ENCODE results near the gene PUM2.
"Not testable (repeated sequence)": the region's sequence is repeated elsewhere in the genome, so short reads cannot be mapped to it uniquely, and the experiment has no call there.

PUM2 gene

GRCh38 chr2:20242727-20243377 is 107.8 kb downstream of the PUM2 start:
- Histone ChIP-seq H3K27me3 (ENCODE audit: low read depth, low read length) (peaks cover 3% of the 10 kb centered on the region; the same call in 1 of the 2 replicates), H3K9me3 (ENCODE audit: insufficient read depth, low read length) (no peaks in the 10 kb centered on the region), H3K4me3 (ENCODE audit: low read length) (no peak overlapping the region), H3K36me3 (replicated peaks; ENCODE audit: low read depth, low read length) (peaks cover 14% of the 10 kb centered on the region), H3K27ac (ENCODE audit: low read length) (no peak overlapping the region), H3K9ac (ENCODE audit: low read length) (no peak overlapping the region), H3K4me1 (ENCODE audit: low read length) (no peaks in the 10 kb centered on the region), H2AFZ (ENCODE audit: low read depth, low read length) (no peak overlapping the region), H3K79me2 (ENCODE audit: low read length) (no peaks in the 10 kb centered on the region), H4K20me1 (ENCODE audit: insufficient read depth, low read length) (no peaks in the 10 kb centered on the region), H3K4me2 (ENCODE audit: low read length) (no peak overlapping the region)
- TF ChIP-seq CTCF (IDR thresholded peaks at IDR 0.05; ENCODE audit: low read depth, low read length) = no peak
- no peak for TF ChIP-seq EZH2phosphoT487 (IDR thresholded peaks at IDR 0.05; ENCODE audit: low read depth)

- Histone ChIP-seq H3K36me3 (replicated peaks; ENCODE audit: low read depth, low read length) (peaks cover 11% of the 10 kb centered on the region), H2AFZ (ENCODE audit: low read depth, low read length) (no peak overlapping the region), H3K4me2 (ENCODE audit: low read length) (no peak overlapping the region), H3K79me2 (ENCODE audit: low read length) (no peaks in the 10 kb centered on the region), H3K27me3 (ENCODE audit: low read depth, low read length) (peaks cover 3% of the 10 kb centered on the region; the same call in 1 of the 2 replicates), H4K20me1 (ENCODE audit: insufficient read depth, low read length) (no peaks in the 10 kb centered on the region), H3K4me1 (ENCODE audit: low read length) (no peaks in the 10 kb centered on the region), H3K9me3 (ENCODE audit: insufficient read depth, low read length) (no peaks in the 10 kb centered on the region), H3K9ac (ENCODE audit: low read length) (no peak overlapping the region), H3K27ac (ENCODE audit: low read length) (no peak overlapping the region), H3K4me3 (ENCODE audit: low read length) (no peak overlapping the region)
- TF ChIP-seq CTCF (IDR thresholded peaks at IDR 0.05; ENCODE audit: low read depth, low read length) (peak; percentile 39), EZH2phosphoT487 (IDR thresholded peaks at IDR 0.05; ENCODE audit: low read depth) (no peak)
Measured at GRCh38 chr2:20241973-20242726, 108.5 kb downstream of the PUM2 start.

- not testable (repeated sequence) for H3K79me2 ChIP-seq (ENCODE audit: low read length); H3K4me2 ChIP-seq (ENCODE audit: low read length); H3K9me3 ChIP-seq (ENCODE audit: insufficient read depth, low read length); H3K4me3 ChIP-seq (ENCODE audit: low read length); H3K27ac ChIP-seq (ENCODE audit: low read length); H4K20me1 ChIP-seq (ENCODE audit: insufficient read depth, low read length); H3K36me3 ChIP-seq (replicated peaks; ENCODE audit: low read depth, low read length); H2AFZ ChIP-seq (ENCODE audit: low read depth, low read length); H3K4me1 ChIP-seq (ENCODE audit: low read length); H3K27me3 ChIP-seq (ENCODE audit: low read depth, low read length); H3K9ac ChIP-seq (ENCODE audit: low read length)
Measured at GRCh38 chr2:20240291-20240690, 110.4 kb downstream of the PUM2 start.

GRCh38 chr2:20236496-20236895 is 114.1 kb downstream of the PUM2 start:
- Histone ChIP-seq H3K4me3 (ENCODE audit: low read length) (no peak overlapping the region), H3K79me2 (ENCODE audit: low read length) (no peaks in the 10 kb centered on the region), H3K4me1 (ENCODE audit: low read length) (no peaks in the 10 kb centered on the region), H3K27ac (ENCODE audit: low read length) (no peak overlapping the region), H3K27me3 (ENCODE audit: low read depth, low read length) (peaks cover 3% of the 10 kb centered on the region; the same call in 1 of the 2 replicates), H3K9me3 (ENCODE audit: insufficient read depth, low read length) (no peaks in the 10 kb centered on the region), H2AFZ (ENCODE audit: low read depth, low read length) (no peak overlapping the region), H3K9ac (ENCODE audit: low read length) (no peak overlapping the region), H4K20me1 (ENCODE audit: insufficient read depth, low read length) (no peaks in the 10 kb centered on the region), H3K36me3 (replicated peaks; ENCODE audit: low read depth, low read length) (no peaks in the 10 kb centered on the region), H3K4me2 (ENCODE audit: low read length) (no peak overlapping the region)
- no peak for TF ChIP-seq CTCF (IDR thresholded peaks at IDR 0.05; ENCODE audit: low read depth, low read length)
- no peak for TF ChIP-seq EZH2phosphoT487 (IDR thresholded peaks at IDR 0.05; ENCODE audit: low read depth)

Measured in OCI-LY3 (cell line).